Ascending aorta (tissue), 2 donors: ENCODE results near the gene ARHGAP15. TPM values are rescaled to one million over a fixed set of nuclear protein-coding genes. Genes with fewer than 3 reads are reported as not detected.

ENCODE experiments used
- DNase-seq, 2 donors: peaks; one replicate each; pipeline ENCODE4 v3.0.0-alpha.2; 2019; ENCODE audit warnings: low spot score in 2 of 2
- H3K27ac ChIP-seq, 2 donors: fragments of 200-600 bp; sonication (generic); one replicate each; pipeline ENCODE4 v1.5.1; 2016 to 2017; ENCODE audit warnings: mild to moderate bottlenecking in 1 of 2
- H3K27me3 ChIP-seq: fragments of 200-600 bp; sonication (generic); one replicate; pipeline ENCODE4 v1.5.1; 2017
- H3K36me3 ChIP-seq, 2 donors: fragments of 200-600 bp; sonication (generic); one replicate each; pipeline ENCODE4 v1.5.1; 2016
- H3K4me1 ChIP-seq, 2 donors: fragments of 200-600 bp; sonication (generic); one replicate each; pipeline ENCODE4 v1.5.1; 2016 to 2017; ENCODE audit warnings: mild to moderate bottlenecking in 1 of 2
- H3K4me3 ChIP-seq, 2 donors: fragments of 200-600 bp; sonication (generic); one replicate each; pipeline ENCODE4 v1.5.1; 2016 to 2017; ENCODE audit warnings: mild to moderate bottlenecking in 1 of 2
- H3K9me3 ChIP-seq, 2 donors: fragments of 200-600 bp; sonication (generic); one replicate each; pipeline ENCODE4 v1.5.1; 2016
- CTCF ChIP-seq, 3 experiments: fragments of 200-600 bp in 2 of 3; fragments of 450-650 bp in 1 of 3; sonication (generic) in 2 of 3; IDR thresholded peaks; one replicate each; pipeline ENCODE4 v1.5.1; 2016 to 2019; ENCODE audit warnings: antibody characterized with exemption in 3 of 3, mild to moderate bottlenecking in 1 of 3, moderate library complexity in 1 of 3
- intact Hi-C: fragments of 100-400 bp; cut with DNase I; formaldehyde crosslinking; loops from one replicate; pipeline ENCODE4 v1.15.1; 2023
- total RNA-seq: library from RNA; depleted of rRNA; stranded (reverse); fragments of >200 nt; gene quantifications from one replicate; pipeline ENCODE4 v1.1.0, GENCODE V29; 2016

ARHGAP15 gene
- total RNA-seq, 1 donor from 2014 or later, result 1.4 TPM

- TF ChIP-seq CTCF (IDR thresholded peaks at IDR 0.05), result peak; percentile 43 to 73 (median 71)
- no peaks in the 10 kb centered on the region for H3K9me3 ChIP-seq
- intact Hi-C loops, result loop anchor here (1.0 to 2.0 kb wide), 2 partner anchors 97 to 225 kb away; no protein-coding TSS in a partner anchor
- H3K27ac ChIP-seq, result no peak overlapping the region
- H3K4me3 ChIP-seq, result peak overlapping the region; percentile 33 to 41
- no peaks in the 10 kb centered on the region for H3K36me3 ChIP-seq
- no peaks in the 10 kb centered on the region for H3K27me3 ChIP-seq
- DNase-seq, result peak in 1 of 2 donors; percentile 86
- H3K4me1 ChIP-seq, result peaks cover 0 to 3% of the 10 kb centered on the region in 2 donors
Measured at GRCh38 chr2:143259368-143259958, 130.2 kb downstream of the ARHGAP15 start.

- TF ChIP-seq CTCF (IDR thresholded peaks at IDR 0.05), result no peak
- H3K36me3 ChIP-seq, result no peaks in the 10 kb centered on the region
- intact Hi-C loops, result loop anchor here (2.0 to 10.0 kb wide), 3 partner anchors 57 to 223 kb away; no protein-coding TSS in a partner anchor
- H3K4me1 ChIP-seq, result peaks cover 0 to 10% of the 10 kb centered on the region in 2 donors
- DNase-seq, result no peak
- H3K9me3 ChIP-seq, result no peaks in the 10 kb centered on the region
- no peaks in the 10 kb centered on the region for H3K27me3 ChIP-seq
- no peak overlapping the region for H3K4me3 ChIP-seq
- no peak overlapping the region for H3K27ac ChIP-seq
Measured at GRCh38 chr2:143261986-143262385, 132.8 kb downstream of the ARHGAP15 start.

- intact Hi-C loops, result loop anchor here (10.0 kb wide), 1 partner anchor 222 kb away; no protein-coding TSS in a partner anchor
- H3K4me1 ChIP-seq, result peaks cover 0 to 10% of the 10 kb centered on the region in 2 donors
- H3K4me3 ChIP-seq, result no peak overlapping the region
- TF ChIP-seq CTCF (IDR thresholded peaks at IDR 0.05), result no peak
- no peaks in the 10 kb centered on the region for H3K27me3 ChIP-seq
- no peak for DNase-seq
- no peaks in the 10 kb centered on the region for H3K36me3 ChIP-seq
- H3K9me3 ChIP-seq, result no peaks in the 10 kb centered on the region
- no peak overlapping the region for H3K27ac ChIP-seq
Measured at GRCh38 chr2:143262389-143262788, 133.2 kb downstream of the ARHGAP15 start.

- Histone ChIP-seq H3K4me1 (peaks cover 0 to 10% of the 10 kb centered on the region in 2 donors), H3K36me3 (no peaks in the 10 kb centered on the region), H3K9me3 (no peaks in the 10 kb centered on the region), H3K4me3 (no peak overlapping the region), H3K27ac (no peak overlapping the region), H3K27me3 (no peaks in the 10 kb centered on the region)
- DNase-seq, result no peak
- no peak for TF ChIP-seq CTCF (IDR thresholded peaks at IDR 0.05)
- intact Hi-C loops, result loop anchor here (10.0 kb wide), 1 partner anchor 222 kb away; no protein-coding TSS in a partner anchor
Measured at GRCh38 chr2:143263066-143263625, 133.9 kb downstream of the ARHGAP15 start.

GRCh38 chr2:143264851-143265250, 135.6 kb downstream of the ARHGAP15 start:
- DNase-seq, result no peak
- H3K4me1 ChIP-seq, result peaks cover 0 to 7% of the 10 kb centered on the region in 2 donors
- no peaks in the 10 kb centered on the region for H3K9me3 ChIP-seq
- no peak for TF ChIP-seq CTCF (IDR thresholded peaks at IDR 0.05)
- intact Hi-C loops, result loop anchor here (10.0 kb wide), 1 partner anchor 220 kb away; no protein-coding TSS in a partner anchor
- no peaks in the 10 kb centered on the region for H3K27me3 ChIP-seq
- no peaks in the 10 kb centered on the region for H3K36me3 ChIP-seq
- no peak overlapping the region for H3K4me3 ChIP-seq
- peak overlapping the region; percentile 50 to 59 for H3K27ac ChIP-seq
